B cell (primary cell): Measurements from ENCODE around the gene ATP6V1F.

Experiments
- EZH2 ChIP-seq: IDR thresholded peaks from 2 replicates; pipeline ENCODE4 v1.6.1; 2012; ENCODE audit warnings: borderline replicate concordance, low read depth, mild to moderate bottlenecking, moderate library complexity, low read length; ENCODE audit not compliant: insufficient read depth, poor library complexity, severe bottlenecking
- TF ChIP-seq, protein P1 (sequence below): fragments of 200-600 bp; IDR thresholded peaks from one replicate; pipeline ENCODE4 v1.8.0; 2022; ENCODE audit warnings: antibody characterized with exemption, mild to moderate bottlenecking

DNA sequence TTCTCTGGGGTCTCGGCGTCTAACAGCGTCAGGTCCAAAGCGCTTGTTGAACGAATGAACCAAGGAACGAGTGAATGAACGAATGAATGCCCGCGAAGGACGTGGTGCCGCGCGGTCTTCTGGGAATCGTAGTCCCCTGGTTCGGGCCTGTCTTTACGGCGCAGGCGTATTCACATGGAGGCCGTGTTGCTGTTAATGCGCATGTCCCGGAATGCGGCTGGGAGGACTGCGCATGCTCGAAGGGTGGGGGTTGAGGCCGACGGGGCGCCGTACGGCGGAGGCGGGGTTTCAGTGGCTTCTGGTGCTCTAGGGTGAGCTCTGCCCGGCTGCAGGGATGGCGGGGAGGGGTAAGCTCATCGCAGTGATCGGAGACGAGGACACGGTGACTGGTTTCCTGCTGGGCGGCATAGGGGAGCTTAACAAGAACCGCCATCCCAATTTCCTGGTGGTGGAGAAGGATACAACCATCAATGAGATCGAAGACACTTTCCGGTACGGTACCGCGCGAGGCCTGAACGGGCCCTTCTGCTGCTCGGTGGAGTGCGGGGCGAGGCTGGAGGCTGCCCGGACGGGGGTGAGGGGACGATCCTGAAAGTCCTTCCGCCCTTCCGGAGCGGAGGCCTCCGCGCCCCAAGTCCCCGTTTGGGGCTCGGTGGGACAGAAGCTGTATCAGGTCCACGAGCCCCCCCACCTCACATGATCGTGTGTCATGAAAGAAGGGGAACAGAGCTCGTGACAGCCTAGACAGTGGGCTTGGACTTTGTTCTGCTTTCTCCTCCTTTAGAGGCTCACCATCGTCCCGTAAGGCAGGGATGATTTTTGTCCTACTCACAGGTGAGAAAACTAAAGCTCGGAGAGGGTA lies at the start of gene ATP6V1F:
- TF ChIP-seq, protein P1, sequence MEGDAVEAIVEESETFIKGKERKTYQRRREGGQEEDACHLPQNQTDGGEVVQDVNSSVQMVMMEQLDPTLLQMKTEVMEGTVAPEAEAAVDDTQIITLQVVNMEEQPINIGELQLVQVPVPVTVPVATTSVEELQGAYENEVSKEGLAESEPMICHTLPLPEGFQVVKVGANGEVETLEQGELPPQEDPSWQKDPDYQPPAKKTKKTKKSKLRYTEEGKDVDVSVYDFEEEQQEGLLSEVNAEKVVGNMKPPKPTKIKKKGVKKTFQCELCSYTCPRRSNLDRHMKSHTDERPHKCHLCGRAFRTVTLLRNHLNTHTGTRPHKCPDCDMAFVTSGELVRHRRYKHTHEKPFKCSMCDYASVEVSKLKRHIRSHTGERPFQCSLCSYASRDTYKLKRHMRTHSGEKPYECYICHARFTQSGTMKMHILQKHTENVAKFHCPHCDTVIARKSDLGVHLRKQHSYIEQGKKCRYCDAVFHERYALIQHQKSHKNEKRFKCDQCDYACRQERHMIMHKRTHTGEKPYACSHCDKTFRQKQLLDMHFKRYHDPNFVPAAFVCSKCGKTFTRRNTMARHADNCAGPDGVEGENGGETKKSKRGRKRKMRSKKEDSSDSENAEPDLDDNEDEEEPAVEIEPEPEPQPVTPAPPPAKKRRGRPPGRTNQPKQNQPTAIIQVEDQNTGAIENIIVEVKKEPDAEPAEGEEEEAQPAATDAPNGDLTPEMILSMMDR, result no peak
- TF ChIP-seq EZH2, result no peak
